GM11168 (cell line): Measurements from ENCODE around the gene OR6Y1.

Experiments
- in situ Hi-C: fragments of 300-500 bp; cut with MboI; formaldehyde crosslinking; loops from one replicate; pipeline ENCODE4 v1.12.0; 2022; ENCODE audit warnings: low sequenced_read_pairs; ENCODE audit not compliant: unreplicated experiment

Gene OR6Y1

GRCh38 chr1:158554352-158554751, at the start of gene OR6Y1:
OR6Y1 (minus strand) TSS chr1:158554405; CDS start chr1:158548105, 6,300 bp downstream.
- in situ Hi-C loops, result no loop called here

GRCh38 chr1:158600735-158601134, 46.5 kb upstream of the OR6Y1 start:
- in situ Hi-C loops, result no loop called here

GRCh38 chr1:158586942-158587341, 32.7 kb upstream of the OR6Y1 start:
- in situ Hi-C loops, result no loop called here

GRCh38 chr1:158583962-158584361, 29.8 kb upstream of the OR6Y1 start:
- in situ Hi-C loops, result no loop called here

- in situ Hi-C loops, result no loop called here
These were observed 25.5 kb upstream of the OR6Y1 start, which contains the start of gene OR10X1 for GRCh38 chr1:158579733-158580132. OR10X1 (minus strand) TSS chr1:158579899; CDS start chr1:158579899, 0 bp downstream.

- in situ Hi-C loops, result no loop called here
These were observed 23.4 kb upstream of the OR6Y1 start for GRCh38 chr1:158577561-158577960.

- in situ Hi-C loops, result no loop called here
These were observed 18.0 kb upstream of the OR6Y1 start for GRCh38 chr1:158572226-158572625.

GRCh38 chr1:158570480-158570879, 16.3 kb upstream of the OR6Y1 start, which contains the start of gene OR6P1:
OR6P1 (minus strand) TSS chr1:158570580; CDS start chr1:158563604, 6,976 bp downstream.
- in situ Hi-C loops, result no loop called here

GRCh38 chr1:158564608-158565007, 10.4 kb upstream of the OR6Y1 start:
- in situ Hi-C loops, result no loop called here

- in situ Hi-C loops, result no loop called here
These were observed 9.6 kb upstream of the OR6Y1 start for GRCh38 chr1:158563853-158564252.

- in situ Hi-C loops, result no loop called here
These were observed 5.5 kb upstream of the OR6Y1 start for GRCh38 chr1:158559696-158560095.

GRCh38 chr1:158552296-158552695, 1.9 kb downstream of the OR6Y1 start:
- in situ Hi-C loops, result no loop called here

GRCh38 chr1:158547533-158547932, 6.7 kb downstream of the OR6Y1 start:
- in situ Hi-C loops, result no loop called here

- in situ Hi-C loops, result no loop called here
These were observed 16.6 kb downstream of the OR6Y1 start for GRCh38 chr1:158537609-158538008.

GRCh38 chr1:158534496-158534895, 19.7 kb downstream of the OR6Y1 start:
- in situ Hi-C loops, result no loop called here

GRCh38 chr1:158527190-158527815, 26.9 kb downstream of the OR6Y1 start:
- in situ Hi-C loops, result no loop called here

- in situ Hi-C loops, result no loop called here
These were observed 32.5 kb downstream of the OR6Y1 start for GRCh38 chr1:158521666-158522058.

- in situ Hi-C loops, result no loop called here
These were observed 33.1 kb downstream of the OR6Y1 start for GRCh38 chr1:158520955-158521665.

- in situ Hi-C loops, result no loop called here
These were observed 34.2 kb downstream of the OR6Y1 start for GRCh38 chr1:158520021-158520420.

GRCh38 chr1:158516966-158517365, 37.2 kb downstream of the OR6Y1 start:
- in situ Hi-C loops, result no loop called here

GRCh38 chr1:158509471-158510156, 44.6 kb downstream of the OR6Y1 start:
- in situ Hi-C loops, result loop anchor here (10.0 kb wide), 1 partner anchor 485 kb away; no protein-coding TSS in a partner anchor
